Liver (tissue), 9 donors: ENCODE results near the gene TBC1D1. TPM values are rescaled to one million over a fixed set of nuclear protein-coding genes. Genes with fewer than 3 reads are reported as not detected.

Experiments used
- DNase-seq: peaks from one replicate; pipeline ENCODE4 v3.0.0-alpha.2; 2017; ENCODE audit warnings: low spot score
- H3K27ac ChIP-seq, 2 donors: one replicate each; pipeline ENCODE4 v1.7.0; 2013; ENCODE audit warnings: inconsistent platforms in 2 of 2, low read length in 2 of 2, control low read depth in 1 of 2, low read depth in 1 of 2, mild to moderate bottlenecking in 1 of 2
- H3K27me3 ChIP-seq, 4 donors: one replicate each; pipeline versions ENCODE4 v1.6.1 to v1.7.0; 2013; ENCODE audit warnings: low read length in 3 of 4, inconsistent platforms in 1 of 4, mild to moderate bottlenecking in 1 of 4, moderate library complexity in 1 of 4; ENCODE audit not compliant: control insufficient read depth in 4 of 4, insufficient read depth in 4 of 4
- H3K36me3 ChIP-seq, 4 donors: one replicate each; pipeline versions ENCODE4 v1.6.1 to v1.7.0; 2013; ENCODE audit warnings: low read length in 3 of 4, mild to moderate bottlenecking in 3 of 4, low read depth in 1 of 4, moderate library complexity in 1 of 4; ENCODE audit not compliant: control insufficient read depth in 4 of 4, insufficient read depth in 3 of 4
- H3K4me1 ChIP-seq, 4 donors: one replicate each; pipeline versions ENCODE4 v1.6.1 to v1.7.0; 2013; ENCODE audit warnings: low read length in 3 of 4, mild to moderate bottlenecking in 3 of 4, moderate library complexity in 1 of 4; ENCODE audit not compliant: control insufficient read depth in 4 of 4, insufficient read depth in 4 of 4
- H3K4me3 ChIP-seq, 3 donors: one replicate each; pipeline versions ENCODE4 v1.6.1 to v1.7.0; 2013; ENCODE audit warnings: low read length in 3 of 3, control low read depth in 1 of 3, low read depth in 1 of 3, mild to moderate bottlenecking in 1 of 3
- H3K9ac ChIP-seq, 2 donors: one replicate each; pipeline ENCODE4 v1.7.0; 2013; ENCODE audit warnings: low read length in 2 of 2, mild to moderate bottlenecking in 2 of 2, moderate library complexity in 2 of 2, control low read depth in 1 of 2, low read depth in 1 of 2
- H3K9me3 ChIP-seq, 4 donors: one replicate each; pipeline versions ENCODE4 v1.6.1 to v1.7.0; 2013; ENCODE audit warnings: low read length in 3 of 4; ENCODE audit not compliant: control insufficient read depth in 4 of 4
- EGR1 ChIP-seq, 2 donors: IDR thresholded peaks; 2 replicates each; pipeline ENCODE4 v1.6.1; 2016 to 2018; ENCODE audit warnings: antibody characterized with exemption in 2 of 2, low read depth in 2 of 2
- FOXA1 ChIP-seq: IDR thresholded peaks from 2 replicates; pipeline ENCODE4 v1.6.1; 2016; ENCODE audit warnings: antibody characterized with exemption
- FOXA2 ChIP-seq: IDR thresholded peaks from 2 replicates; pipeline ENCODE4 v1.6.1; 2016; ENCODE audit warnings: antibody characterized with exemption
- GABPA ChIP-seq, 2 donors: IDR thresholded peaks in 1 of 2; conservative IDR thresholded peaks in 1 of 2; 2 replicates each; pipeline ENCODE4 v1.6.1; 2016; ENCODE audit warnings: antibody characterized with exemption in 2 of 2, mild to moderate bottlenecking in 1 of 2, moderate library complexity in 1 of 2
- HNF4A ChIP-seq, 2 donors: conservative IDR thresholded peaks; 2 replicates each; pipeline ENCODE4 v1.6.1; 2016; ENCODE audit warnings: antibody characterized with exemption in 2 of 2, mild to moderate bottlenecking in 2 of 2
- HNF4G ChIP-seq: IDR thresholded peaks from 2 replicates; pipeline ENCODE4 v1.6.1; 2016; ENCODE audit warnings: antibody characterized with exemption
- JUND ChIP-seq, 2 donors: IDR thresholded peaks; 2 replicates each; pipeline ENCODE4 v1.6.1; 2016; ENCODE audit warnings: antibody characterized with exemption in 2 of 2
- NR2F2 ChIP-seq: IDR thresholded peaks from 2 replicates; pipeline ENCODE4 v1.6.1; 2016; ENCODE audit warnings: antibody characterized with exemption
- RAD21 ChIP-seq, 2 donors: IDR thresholded peaks; 2 replicates each; pipeline ENCODE4 v1.6.1; 2016; ENCODE audit warnings: antibody characterized with exemption in 2 of 2, mild to moderate bottlenecking in 2 of 2
- RXRA ChIP-seq, 2 donors: IDR thresholded peaks; 2 replicates each; pipeline ENCODE4 v1.6.1; 2017 to 2018; ENCODE audit warnings: antibody characterized with exemption in 2 of 2, mild to moderate bottlenecking in 1 of 2
- SP1 ChIP-seq: IDR thresholded peaks from 2 replicates; pipeline ENCODE4 v1.6.1; 2018; ENCODE audit warnings: antibody characterized with exemption, mild to moderate bottlenecking
- TAF1 ChIP-seq: conservative IDR thresholded peaks from 2 replicates; pipeline ENCODE4 v1.6.1; 2016; ENCODE audit warnings: antibody characterized with exemption, mild to moderate bottlenecking
- YY1 ChIP-seq: IDR thresholded peaks from 2 replicates; pipeline ENCODE4 v1.6.1; 2016; ENCODE audit warnings: antibody characterized with exemption, mild to moderate bottlenecking
- WGBS: extraction: QIAGEN DNeasy Blood & Tissue Kit; methylation state at CpG from one replicate; pipeline ENCODE4 v1.1.7; 2013; 5-methylcytosine and 5-hydroxymethylcytosine counted together
- polyA plus RNA-seq, 2 donors: library from polyadenylated mRNA; stranded (reverse) in 1 of 2; unstranded in 1 of 2; fragments of 200-250 nt in 1 of 2; fragments of >200 nt in 1 of 2; fragmentation: Nextera tagmentation in 1 of 2; extraction: Ambion mirVana in 1 of 2; gene quantifications; one replicate each; pipeline versions ENCODE4 v1.2.1 to v1.2.3, GENCODE V29; 2013 to 2015
- total RNA-seq, 2 donors: library from RNA; depleted of rRNA; stranded (reverse); fragments of >200 nt; gene quantifications; one replicate each; pipeline ENCODE4 v1.2.3, GENCODE V29; 2014
- TF ChIP-seq, protein P1 (sequence below): fragments of 150-350 bp; IDR thresholded peaks from 2 replicates; pipeline ENCODE4 v1.5.1; 2017; ENCODE audit warnings: improper control_type of control experiment, low read depth, low read length; ENCODE audit not compliant: missing input control
- TF ChIP-seq, protein P2 (sequence below): IDR thresholded peaks from 2 replicates; pipeline ENCODE4 v1.6.1; 2016; ENCODE audit warnings: antibody characterized with exemption
- TF ChIP-seq, protein P3 (sequence below): IDR thresholded peaks from 2 replicates; pipeline ENCODE4 v1.6.1; 2016; ENCODE audit warnings: antibody characterized with exemption
- TF ChIP-seq, protein P4 (sequence below): IDR thresholded peaks from 2 replicates; pipeline ENCODE4 v1.6.1; 2016; ENCODE audit warnings: antibody characterized with exemption, mild to moderate bottlenecking
- TF ChIP-seq, protein P5 (sequence below): IDR thresholded peaks from 2 replicates; pipeline ENCODE4 v1.6.1; 2016; ENCODE audit warnings: antibody characterized with exemption
- donor health status: healthy.
- donor health status: healthy.
- donor health status: healthy.
- donor health status: healthy.
- donor health status: healthy.

TBC1D1 gene
- total and polyA plus RNA-seq, 4 donors = 15.6 to 41.4 (median 20.9) TPM

DNA sequence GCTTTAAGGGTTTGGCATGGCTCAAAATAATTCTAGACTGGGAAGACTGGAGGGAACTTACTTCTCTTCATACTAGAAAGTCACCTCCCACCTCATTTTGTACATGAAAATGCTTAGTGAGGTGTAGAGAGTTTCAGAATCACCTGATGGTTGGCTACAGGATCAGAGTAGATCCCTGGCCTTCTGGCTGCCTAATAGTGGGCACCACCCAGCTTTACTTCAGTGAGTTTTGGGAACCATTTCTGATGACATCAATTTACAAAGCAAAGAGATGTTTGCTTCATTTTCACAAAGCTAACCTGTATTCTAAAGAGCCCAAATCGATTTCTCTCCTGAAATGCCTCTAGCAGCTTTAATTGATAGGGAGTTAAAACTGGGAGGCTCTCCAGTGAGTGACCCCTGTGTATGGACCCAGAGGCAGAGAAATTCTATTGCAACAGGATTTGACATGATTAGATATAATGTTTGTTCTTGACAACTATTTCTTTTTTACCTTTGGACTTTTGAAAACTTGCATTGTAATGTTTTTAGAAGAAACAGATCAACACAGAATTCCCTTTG is 249.8 kb downstream of the TBC1D1 start:
- no peaks in the 10 kb centered on the region for H3K27me3 ChIP-seq
- peaks cover 6 to 38% (median 26%) of the 10 kb centered on the region in 4 donors for H3K4me1 ChIP-seq
- peaks cover 0 to 11% (median 3%) of the 10 kb centered on the region in 4 donors for H3K36me3 ChIP-seq
- H3K27ac ChIP-seq = peak overlapping the region; percentile 38 to 52
- no peaks in the 10 kb centered on the region for H3K9me3 ChIP-seq
- H3K4me3 ChIP-seq = no peak overlapping the region
- WGBS = 40% methylated on average over 1 of the region's 1 CpG
- no peak overlapping the region for H3K9ac ChIP-seq
- DNase-seq = no peak
- TF ChIP-seq, protein P1, sequence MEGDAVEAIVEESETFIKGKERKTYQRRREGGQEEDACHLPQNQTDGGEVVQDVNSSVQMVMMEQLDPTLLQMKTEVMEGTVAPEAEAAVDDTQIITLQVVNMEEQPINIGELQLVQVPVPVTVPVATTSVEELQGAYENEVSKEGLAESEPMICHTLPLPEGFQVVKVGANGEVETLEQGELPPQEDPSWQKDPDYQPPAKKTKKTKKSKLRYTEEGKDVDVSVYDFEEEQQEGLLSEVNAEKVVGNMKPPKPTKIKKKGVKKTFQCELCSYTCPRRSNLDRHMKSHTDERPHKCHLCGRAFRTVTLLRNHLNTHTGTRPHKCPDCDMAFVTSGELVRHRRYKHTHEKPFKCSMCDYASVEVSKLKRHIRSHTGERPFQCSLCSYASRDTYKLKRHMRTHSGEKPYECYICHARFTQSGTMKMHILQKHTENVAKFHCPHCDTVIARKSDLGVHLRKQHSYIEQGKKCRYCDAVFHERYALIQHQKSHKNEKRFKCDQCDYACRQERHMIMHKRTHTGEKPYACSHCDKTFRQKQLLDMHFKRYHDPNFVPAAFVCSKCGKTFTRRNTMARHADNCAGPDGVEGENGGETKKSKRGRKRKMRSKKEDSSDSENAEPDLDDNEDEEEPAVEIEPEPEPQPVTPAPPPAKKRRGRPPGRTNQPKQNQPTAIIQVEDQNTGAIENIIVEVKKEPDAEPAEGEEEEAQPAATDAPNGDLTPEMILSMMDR = no peak
- TF ChIP-seq, protein P2, sequence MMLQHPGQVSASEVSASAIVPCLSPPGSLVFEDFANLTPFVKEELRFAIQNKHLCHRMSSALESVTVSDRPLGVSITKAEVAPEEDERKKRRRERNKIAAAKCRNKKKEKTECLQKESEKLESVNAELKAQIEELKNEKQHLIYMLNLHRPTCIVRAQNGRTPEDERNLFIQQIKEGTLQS = peak; percentile 78
- TF ChIP-seq TAF1 = peak; percentile 45
- TF ChIP-seq RAD21 (IDR thresholded peaks at IDR 0.05) = peak; percentile 42 to 66
- peak; percentile 68 to 73 for TF ChIP-seq JUND (IDR thresholded peaks at IDR 0.05)
- peak in 1 of 2 donors; percentile 21 for TF ChIP-seq GABPA (IDR thresholded peaks at IDR 0.05 in 1 of 2, conservative IDR thresholded peaks at IDR 0.05 in 1 of 2)
- TF ChIP-seq, protein P3, sequence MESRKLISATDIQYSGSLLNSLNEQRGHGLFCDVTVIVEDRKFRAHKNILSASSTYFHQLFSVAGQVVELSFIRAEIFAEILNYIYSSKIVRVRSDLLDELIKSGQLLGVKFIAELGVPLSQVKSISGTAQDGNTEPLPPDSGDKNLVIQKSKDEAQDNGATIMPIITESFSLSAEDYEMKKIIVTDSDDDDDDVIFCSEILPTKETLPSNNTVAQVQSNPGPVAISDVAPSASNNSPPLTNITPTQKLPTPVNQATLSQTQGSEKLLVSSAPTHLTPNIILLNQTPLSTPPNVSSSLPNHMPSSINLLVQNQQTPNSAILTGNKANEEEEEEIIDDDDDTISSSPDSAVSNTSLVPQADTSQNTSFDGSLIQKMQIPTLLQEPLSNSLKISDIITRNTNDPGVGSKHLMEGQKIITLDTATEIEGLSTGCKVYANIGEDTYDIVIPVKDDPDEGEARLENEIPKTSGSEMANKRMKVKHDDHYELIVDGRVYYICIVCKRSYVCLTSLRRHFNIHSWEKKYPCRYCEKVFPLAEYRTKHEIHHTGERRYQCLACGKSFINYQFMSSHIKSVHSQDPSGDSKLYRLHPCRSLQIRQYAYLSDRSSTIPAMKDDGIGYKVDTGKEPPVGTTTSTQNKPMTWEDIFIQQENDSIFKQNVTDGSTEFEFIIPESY = peak; percentile 58
- peak; percentile 24 for TF ChIP-seq FOXA2
- TF ChIP-seq NR2F2 = peak; percentile 46
- TF ChIP-seq HNF4A (conservative IDR thresholded peaks at IDR 0.05) = peak; percentile 89 to 95
- TF ChIP-seq YY1 = peak; percentile 86
- peak; percentile 25 for TF ChIP-seq FOXA1
- TF ChIP-seq, protein P4, sequence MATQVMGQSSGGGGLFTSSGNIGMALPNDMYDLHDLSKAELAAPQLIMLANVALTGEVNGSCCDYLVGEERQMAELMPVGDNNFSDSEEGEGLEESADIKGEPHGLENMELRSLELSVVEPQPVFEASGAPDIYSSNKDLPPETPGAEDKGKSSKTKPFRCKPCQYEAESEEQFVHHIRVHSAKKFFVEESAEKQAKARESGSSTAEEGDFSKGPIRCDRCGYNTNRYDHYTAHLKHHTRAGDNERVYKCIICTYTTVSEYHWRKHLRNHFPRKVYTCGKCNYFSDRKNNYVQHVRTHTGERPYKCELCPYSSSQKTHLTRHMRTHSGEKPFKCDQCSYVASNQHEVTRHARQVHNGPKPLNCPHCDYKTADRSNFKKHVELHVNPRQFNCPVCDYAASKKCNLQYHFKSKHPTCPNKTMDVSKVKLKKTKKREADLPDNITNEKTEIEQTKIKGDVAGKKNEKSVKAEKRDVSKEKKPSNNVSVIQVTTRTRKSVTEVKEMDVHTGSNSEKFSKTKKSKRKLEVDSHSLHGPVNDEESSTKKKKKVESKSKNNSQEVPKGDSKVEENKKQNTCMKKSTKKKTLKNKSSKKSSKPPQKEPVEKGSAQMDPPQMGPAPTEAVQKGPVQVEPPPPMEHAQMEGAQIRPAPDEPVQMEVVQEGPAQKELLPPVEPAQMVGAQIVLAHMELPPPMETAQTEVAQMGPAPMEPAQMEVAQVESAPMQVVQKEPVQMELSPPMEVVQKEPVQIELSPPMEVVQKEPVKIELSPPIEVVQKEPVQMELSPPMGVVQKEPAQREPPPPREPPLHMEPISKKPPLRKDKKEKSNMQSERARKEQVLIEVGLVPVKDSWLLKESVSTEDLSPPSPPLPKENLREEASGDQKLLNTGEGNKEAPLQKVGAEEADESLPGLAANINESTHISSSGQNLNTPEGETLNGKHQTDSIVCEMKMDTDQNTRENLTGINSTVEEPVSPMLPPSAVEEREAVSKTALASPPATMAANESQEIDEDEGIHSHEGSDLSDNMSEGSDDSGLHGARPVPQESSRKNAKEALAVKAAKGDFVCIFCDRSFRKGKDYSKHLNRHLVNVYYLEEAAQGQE = peak; percentile 43
- TF ChIP-seq, protein P5, sequence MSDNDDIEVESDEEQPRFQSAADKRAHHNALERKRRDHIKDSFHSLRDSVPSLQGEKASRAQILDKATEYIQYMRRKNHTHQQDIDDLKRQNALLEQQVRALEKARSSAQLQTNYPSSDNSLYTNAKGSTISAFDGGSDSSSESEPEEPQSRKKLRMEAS = no peak
- TF ChIP-seq RXRA (IDR thresholded peaks at IDR 0.05) = peak; percentile 90 to 92
- TF ChIP-seq HNF4G = peak; percentile 74
- peak; percentile 95 for TF ChIP-seq SP1
- TF ChIP-seq EGR1 (IDR thresholded peaks at IDR 0.05; ENCODE audit: low read depth in 2 of 2) = peak in 1 of 2 donors; percentile 52
